Stimulated activated CD4-positive, alpha-beta T cell treated with anti-CD3 and anti-CD28 coated beads, TNF-alpha, amount 100 ng/mL, for 48 hours (primary cell): ENCODE data around the gene TNRC18.

Experiments used
- DNase-seq, 3 donors: peaks; one replicate each; pipeline ENCODE4 v3.0.0-alpha.2; 2020; ENCODE audit warnings: low read depth in 3 of 3

The TNRC18 gene

DNA sequence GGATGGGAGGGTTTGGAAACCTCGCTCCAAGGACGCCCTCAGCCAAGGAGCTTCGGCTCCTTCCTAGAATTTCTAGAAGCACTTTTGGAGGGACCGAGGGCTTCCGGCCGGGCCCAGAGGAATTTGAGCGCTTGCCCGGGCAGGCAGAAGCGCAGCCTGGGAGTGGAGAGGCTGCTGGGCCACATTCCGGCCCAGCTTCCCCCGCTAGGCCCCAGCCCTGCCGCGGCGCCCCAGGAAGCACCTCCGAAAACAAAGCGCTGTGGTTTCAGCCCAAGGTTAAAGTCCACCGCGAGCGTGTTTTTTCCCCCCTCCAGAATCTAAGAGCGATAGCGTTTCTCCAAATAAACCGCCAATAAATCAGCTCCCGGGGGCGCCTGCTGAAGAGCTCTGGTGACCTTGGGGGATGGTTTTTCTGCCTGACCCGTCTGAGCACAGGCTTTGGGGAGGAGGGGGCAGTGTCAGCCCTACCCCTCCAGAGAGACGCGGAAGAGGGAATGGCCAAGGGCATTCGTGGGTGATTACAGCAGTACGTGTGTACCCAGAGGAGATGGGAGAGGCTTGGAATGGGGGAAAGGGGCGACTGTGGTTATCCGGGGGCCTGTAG, 5.7 kb upstream of the TNRC18 start:
- DNase-seq = no peak

DNA sequence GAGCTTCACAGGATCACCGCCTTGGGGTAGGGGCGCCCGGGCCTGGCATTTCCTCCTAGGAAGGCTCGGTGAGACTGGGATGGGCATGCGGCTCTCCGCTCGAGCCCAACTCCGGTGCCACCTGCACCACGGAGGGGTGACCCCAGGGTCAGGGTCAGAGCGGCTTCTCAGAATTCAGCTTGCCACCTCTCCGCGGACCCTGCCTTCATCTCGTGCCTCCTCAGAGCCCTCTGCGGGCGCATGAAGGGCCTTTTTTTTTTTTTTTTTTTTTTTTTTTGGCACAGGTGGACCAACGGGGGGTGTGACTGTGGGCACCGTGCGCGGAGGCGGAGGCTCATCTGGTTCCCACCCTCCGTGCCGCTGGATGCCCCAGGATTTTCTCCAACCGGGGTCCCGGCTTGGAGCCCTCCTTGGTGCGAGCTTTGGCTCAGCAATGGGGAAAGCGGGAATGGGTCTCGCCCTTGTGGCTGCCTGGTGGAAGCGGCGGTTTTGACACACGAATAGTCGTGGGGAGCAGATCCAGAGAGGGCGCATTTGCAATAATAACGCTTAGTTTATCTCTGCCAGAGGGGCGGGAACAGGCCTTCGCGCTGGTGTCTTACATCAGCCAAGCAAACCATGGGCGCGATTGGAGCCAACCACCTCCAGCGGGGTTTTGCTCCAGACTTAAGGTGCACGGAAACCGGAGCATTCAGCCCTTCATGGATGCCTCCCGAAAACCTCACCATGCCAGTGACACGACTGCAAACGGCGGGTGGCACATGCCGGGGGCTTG, 5.0 kb upstream of the TNRC18 start:
- no peak for DNase-seq

DNA sequence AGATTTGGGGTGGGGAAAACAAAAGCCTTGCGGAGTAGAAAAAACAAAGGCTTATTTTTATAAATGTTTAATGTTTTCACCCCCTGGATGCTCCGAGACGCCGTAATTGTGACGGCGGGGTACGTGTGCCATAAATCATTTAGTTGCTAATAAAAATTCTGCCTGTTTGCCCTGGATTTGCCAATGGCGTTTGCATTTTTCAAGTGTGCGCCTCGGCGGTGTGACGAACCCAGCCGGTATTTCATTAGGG, 2.5 kb upstream of the TNRC18 start:
- no peak for DNase-seq

DNA sequence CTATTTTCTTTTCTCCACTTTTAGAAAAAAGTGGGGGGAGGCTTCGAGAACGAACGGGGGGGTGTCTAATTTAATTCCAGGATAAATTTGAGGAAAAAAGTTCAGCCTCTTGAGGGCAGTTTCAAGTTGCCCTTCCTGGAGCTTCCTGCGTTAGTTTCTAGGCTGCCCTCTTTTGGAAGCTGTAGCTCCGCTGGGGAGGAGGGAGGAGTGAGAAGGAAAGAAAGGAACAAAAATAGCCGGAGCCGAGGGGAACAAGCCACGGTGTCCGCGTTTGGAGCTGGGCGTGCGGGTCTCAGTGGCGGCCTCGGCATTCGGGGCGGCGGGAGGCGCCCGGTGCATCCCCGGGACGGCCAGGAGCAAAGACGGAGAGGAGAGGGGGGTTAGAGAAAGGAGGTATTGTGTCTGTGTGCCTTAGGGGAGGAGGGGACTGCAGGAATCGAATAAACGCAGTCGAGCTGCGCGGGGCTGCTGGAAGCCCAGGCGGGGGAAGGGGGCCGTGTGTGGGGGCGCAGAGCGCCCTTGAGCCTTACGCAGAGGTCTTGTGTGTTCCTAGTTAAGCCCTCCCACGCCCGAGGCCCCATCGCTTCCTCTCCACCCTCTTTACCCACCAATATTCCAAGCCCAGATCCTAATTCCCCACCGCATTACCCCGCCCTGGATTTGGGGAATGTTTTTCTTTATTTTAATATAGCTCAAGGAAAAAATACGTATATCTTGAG, 2.0 kb upstream of the TNRC18 start:
- no peak for DNase-seq

DNA sequence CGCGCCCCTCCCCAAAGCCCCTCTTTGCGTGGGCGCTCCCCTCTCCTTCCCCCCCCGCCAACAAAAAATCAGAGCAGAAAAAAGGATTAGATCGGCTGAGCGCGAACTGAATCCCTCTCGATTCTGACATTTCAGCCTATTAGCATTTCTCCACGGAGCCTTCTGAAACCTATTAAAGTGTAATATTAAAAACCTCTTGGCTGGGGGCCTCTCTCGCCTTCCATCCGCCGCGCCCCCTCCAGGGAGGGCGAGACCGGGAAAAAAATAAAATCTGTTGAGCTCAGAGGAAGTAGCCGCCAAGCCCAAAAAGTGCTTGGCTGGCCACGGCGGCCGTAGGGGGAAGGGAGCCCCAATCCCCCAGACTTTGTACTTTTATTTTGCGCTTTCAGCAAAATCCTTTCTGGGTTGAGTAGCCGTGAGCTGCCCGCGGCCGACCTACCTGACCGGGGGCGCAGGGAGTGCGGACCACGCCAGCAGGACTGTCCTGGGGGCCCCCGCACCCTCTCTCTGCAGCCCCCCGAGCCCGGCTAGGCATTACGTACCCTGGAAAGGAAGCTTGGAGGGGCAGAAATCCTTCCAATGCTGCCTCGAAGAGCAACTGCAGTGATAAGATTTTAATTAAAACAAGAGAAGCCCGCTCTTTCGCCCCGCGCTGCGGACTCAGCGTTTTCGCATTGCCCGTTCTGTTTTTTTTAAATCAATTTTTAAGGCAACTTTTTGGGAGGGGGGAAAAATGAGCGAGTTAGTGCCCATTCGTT, 1.3 kb upstream of the TNRC18 start:
- no peak for DNase-seq

DNA sequence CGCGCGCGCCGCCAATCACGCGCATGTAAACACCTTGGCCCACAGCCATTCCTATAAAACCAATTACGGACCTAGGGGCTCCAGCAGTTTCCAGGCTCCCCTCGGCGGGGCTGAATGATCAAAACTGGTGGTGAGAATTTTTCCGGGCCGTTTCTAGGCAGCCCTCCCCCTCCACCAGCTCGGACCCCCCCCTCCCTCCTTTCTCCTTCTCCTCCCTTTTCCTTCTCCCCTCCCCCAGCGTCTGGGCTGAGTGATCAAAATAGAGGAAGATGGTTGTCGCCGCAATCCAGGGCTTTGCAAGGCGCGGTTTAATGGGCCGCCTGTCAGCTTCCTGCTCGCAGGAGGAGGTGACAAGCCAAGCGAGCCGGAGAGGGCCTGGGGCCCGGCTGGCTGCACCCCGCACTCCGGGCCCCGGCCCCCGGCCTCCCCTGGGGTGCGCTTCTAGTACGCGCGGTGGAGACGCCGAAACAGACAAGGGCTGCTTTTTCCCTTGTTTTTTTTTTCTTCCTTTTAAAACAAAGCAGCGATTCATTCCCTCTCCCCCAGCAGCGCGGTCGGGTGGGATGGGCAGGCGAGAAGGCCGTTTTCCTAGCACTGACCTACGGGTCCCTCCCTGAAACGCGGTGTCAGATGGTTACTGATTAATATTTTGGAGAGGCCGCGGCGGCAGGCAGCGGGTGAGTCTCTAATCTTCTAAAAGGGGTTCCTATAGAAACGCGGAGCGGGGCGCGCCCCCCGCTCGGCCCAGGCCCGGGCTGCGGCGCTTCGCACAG, 528 bp upstream of the TNRC18 start:
- no peak for DNase-seq

DNA sequence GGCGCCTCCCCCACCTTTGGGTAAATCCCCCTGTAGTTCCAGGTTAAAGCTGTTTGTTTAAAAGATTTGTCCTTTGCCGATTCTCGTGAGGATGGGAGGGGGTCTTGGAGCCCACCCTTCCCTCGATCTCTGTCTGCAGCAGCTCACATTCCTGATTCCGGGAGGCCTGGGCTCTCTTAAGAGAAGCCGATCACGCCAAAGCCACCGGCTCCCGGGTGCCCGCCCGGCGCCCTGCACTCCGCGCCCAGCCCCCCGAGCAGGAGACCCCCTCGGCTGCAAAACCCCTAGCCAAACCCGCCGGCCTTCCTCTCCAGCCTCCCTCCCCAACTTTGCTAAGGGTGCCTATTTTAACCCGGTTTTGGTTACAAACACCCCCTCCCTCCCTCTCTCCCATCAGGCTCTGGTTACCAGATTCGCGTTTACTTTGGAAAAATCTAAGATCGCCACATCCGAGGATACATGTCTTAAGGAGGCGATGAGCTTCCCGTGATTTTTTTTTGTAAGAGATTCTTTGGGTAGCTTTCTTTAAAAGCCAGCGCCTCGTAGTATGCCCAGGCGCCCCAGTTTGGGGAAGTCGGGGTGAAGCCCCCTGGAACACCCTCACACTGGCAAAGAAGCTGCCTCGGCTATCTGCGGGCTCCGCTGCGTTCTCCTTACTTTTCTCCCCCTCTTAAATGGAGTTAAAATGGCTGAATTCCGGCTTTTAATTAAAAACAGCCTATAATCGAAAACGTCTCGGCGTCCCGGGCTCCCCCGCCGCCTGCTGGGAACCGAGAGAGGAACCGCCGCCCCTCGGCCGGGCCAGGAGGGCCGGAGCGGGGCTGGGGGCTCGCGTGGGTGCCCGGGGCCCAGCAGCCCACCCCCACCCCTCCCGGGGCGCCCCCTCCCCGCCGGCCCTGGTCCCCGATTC, 983 bp downstream of the TNRC18 start:
- DNase-seq = no peak

DNA sequence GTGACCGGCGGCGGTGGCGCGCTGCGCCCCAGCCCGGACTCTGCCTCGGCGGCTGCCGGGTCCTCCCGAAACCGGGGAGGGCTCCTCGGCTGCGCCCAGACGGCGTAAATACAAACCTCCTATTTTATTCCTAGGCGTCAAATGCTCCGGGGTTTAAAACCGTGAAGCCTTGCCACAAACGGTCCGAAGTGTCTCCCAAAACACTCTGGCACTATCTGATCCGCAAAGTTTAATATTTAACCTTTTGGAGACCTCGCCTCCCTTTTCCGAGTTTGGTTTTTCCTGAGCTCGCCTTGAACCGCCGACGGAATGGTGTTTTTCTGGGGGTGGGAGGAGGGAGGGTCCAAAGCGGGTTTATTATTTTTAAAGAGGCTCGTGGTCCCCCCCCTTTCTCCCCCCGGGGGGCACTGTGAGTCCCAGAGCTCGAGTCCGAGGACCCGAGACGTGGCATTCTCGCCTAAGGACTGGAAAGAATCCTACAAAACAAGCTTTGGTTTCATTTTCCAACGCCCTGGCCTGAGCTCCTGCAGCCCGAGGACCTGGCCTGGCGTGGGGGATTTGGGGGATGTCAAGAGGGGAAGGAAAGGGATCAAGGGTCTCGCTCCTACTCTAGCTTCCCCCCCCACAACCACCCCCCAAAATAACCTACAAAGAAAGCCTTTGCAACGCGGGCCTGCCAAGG, 1.8 kb downstream of the TNRC18 start:
- no peak for DNase-seq

DNA sequence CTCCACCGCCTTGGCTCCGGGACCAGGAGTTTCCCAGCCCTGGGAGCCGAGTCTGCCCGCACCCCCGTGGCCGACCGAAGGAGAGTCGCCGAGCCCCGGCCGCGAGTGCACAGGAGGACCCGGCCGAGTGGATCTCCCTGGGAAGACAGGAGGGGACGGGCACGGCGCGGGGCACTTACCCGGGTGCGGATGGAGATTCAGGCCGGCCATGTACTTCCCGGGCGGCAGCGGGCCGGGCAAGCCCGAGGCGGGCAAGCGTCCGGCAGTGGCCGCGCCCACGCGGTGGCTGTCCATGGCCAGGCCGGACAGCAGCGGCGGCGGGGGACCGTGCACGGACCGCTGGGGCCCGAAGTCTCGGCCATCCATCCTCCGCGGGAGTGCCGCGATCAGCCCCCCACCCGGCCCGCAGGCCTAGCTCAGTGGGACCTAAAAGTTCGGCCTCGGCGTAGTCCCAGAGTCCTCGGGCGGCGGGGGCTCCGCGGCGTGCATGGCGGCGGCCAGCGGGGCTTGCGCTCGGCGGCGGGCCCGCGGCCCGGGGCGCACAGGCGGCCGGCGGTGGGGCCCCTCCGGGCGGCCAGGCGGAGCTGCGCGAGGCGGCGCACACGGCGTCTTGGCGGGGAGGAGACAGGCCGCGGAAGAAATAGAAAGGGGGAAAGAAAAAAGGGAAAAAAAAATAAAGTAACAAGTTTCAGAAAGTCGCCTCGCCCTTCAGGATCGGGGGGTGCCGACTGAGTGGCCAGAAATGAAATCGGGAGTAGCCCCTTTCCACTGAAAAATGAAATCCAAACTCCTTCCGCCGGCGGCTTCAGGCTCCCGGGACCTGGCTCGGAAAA, 2.5 kb downstream of the TNRC18 start:
- no peak for DNase-seq

DNA sequence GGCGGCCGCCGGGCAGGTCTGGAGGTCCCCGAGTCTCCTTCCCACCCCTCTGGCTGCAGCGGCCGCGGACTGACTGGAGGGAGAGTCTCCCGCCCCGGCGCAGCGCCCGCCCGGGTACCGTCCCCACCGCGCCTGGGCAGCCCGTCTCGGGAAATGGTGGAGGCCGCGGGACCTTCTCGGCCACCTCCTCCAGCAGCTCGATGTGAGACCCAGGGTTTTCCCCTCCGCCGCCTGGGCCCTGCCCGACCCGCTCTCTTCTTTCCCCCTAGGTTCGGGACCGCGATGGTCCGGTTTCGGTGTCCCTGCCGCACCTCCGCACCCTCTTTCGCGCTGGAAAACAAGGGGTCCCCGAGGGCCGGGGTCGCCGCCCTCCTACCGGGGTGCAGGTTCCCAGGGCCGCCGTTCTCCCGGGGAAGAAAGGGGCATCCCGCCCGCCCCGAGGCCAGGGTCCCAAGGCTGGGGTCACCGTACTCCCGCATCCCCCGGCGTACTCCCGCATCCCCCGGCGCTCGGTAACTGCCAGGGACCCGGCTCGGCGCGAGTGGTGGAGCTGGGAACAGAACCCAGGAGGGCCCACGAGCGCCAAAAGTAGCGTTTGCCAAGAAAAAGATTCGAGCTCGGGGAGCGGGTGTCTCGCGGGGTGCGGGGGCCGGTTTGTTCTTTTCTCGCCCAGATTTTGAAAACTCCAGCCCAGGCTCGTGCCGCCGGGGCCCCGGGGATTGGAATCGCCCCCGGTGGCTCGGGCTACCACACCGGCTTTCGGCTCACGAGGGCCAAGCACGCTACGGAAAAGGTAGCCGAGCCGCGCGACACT, 3.4 kb downstream of the TNRC18 start:
- DNase-seq = no peak

DNA sequence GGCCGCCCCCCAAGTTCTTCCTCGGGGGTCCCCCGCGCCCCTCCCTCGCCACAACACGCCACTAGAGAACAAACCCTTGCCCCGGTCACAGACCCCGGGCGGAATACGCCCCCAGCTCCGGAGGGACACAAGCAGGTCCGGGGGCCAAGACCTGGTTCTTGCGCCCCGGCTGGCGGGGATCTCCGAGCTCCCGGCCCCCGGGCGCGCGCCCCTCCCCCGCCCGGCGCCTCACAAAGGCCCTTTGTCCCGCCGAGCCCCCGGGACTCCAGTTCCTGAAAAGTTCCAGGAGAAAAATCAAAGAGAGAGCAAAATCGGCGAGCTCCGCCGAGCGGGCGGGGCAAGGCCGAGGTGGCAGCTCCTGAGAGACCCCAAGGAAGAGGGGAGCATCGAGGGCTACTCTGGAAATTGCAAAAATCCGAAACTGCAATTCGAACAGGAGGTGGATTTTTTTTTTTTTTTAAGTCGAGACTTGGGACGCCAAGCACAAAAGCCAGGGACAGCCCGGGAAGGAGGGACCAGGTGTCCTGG, 4.0 kb downstream of the TNRC18 start:
- no peak for DNase-seq

DNA sequence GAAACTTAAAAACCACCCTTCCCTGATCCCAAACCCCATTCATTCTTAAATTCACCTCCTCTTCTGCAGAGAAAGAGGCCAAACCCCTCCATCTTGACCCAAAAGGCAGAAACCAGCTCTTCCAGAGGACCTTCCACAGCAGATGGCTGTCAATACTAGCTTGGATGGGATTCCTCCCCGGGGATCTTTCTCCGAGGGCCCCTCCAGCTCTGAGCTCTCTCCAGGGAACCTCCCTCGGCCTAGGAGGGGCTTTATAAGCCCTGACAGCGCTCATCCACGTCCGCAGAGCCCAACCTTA, 5.4 kb downstream of the TNRC18 start:
- no peak for DNase-seq

DNA sequence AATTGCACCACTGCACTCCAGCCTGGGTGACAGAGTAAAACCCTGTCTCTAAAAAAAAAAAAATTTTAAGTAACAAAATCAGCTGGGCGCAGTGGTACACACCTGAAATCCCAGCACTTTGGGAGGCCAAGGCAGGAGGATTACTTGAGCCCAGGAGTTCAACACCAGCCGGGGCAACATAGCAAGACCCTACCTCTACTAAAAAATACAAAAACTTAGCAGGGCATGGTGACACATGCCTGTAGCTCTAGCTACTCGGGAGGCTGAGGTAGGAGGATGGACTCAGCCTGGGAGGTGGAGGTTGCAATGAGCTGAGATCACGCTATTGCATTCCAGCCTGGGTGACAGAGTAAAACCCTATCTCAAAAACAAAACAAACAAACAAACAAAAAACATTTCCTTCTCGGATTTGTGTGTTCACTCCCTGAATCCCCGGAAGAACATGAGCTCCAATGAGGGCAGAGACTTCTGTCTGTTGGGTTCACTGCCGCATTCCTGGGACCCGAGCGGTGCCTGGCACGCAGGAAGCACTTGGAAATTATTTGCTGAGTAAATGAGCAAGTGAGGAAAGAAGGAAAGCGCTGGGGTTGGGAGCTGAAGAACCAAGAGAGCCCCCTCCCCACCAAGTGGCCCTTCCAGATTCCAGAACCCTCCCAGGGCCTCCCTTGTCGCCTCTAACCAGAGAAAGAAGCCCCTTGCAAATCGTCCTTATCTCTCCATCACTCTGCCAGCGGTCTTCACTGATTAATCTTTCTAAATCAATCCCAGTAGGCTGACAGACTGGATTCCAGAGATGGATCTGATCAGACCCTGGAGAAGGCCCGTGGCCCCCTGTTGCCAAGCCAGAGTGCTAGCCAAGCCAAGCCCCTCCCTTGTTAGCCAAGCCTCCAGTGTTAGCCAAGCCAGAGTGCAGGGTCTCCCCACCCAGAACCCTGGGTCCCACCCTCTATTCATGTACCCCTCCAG, 6.2 kb downstream of the TNRC18 start:
- no peak for DNase-seq

DNA sequence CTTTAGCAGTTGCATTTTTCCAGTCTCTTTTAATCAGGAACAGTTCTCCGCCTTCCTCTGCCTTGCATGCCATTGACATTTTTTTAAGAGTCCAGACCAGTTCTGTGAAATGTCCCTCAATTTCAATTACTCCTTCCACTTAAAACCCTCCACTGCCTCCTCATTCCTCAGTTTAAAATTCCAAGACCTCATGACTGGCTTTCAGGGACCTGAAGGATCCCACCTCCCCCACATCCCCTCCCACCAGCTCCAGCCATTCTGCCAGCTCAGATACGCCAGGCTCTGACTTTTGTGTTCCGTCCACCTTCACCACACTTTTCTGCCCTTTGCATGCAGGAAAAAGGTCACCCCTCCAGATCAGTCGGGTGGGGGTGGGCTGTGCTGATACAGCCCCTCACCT, 8.7 kb downstream of the TNRC18 start:
- no peak for DNase-seq

DNA sequence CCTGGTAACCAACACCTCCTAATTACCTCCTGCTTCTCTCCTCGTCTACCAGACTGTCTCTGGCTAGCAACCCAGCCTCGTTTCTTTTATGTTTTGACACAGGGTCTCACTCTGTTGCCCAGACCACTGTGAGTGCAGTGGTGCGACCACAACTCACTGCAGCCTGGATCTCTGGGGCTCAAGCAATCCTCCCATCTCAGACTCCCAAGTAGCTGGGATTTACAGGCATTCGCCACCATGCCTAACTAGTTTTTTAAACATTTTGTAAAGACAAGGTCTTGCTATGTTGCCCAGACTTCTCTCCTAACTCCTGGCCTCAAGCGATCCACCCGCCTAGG, 10.2 kb downstream of the TNRC18 start:
- DNase-seq = no peak

DNA sequence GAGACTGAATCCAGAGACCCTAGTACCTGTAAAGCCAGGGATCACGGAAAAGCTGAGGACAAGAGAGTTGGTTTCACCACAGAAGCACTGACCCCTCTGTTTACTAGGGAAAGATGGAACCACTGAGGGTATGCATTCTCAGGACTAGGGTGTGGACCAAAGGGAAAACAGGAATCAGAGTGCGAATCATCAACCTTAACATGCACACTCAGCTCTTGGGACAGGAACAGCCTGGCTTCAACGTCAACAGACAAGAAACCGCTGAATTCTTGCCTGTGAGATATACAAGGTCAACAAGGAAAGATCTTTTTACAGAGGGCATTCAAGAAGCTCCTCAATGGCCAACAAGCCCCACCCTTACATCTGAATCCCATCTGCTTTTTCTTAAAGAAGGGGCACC, 14.9 kb downstream of the TNRC18 start:
- no peak for DNase-seq
